Liver (tissue), 9 donors: Measurements from ENCODE around the gene TNFAIP8. TPM values are rescaled to one million over a fixed set of nuclear protein-coding genes. Genes with fewer than 3 reads are reported as not detected.

Experiments used
- DNase-seq: peaks from one replicate; pipeline ENCODE4 v3.0.0-alpha.2; 2017; ENCODE audit warnings: low spot score
- H3K27ac ChIP-seq, 2 donors: one replicate each; pipeline ENCODE4 v1.7.0; 2013; ENCODE audit warnings: inconsistent platforms in 2 of 2, low read length in 2 of 2, control low read depth in 1 of 2, low read depth in 1 of 2, mild to moderate bottlenecking in 1 of 2
- H3K27me3 ChIP-seq, 4 donors: one replicate each; pipeline versions ENCODE4 v1.6.1 to v1.7.0; 2013; ENCODE audit warnings: low read length in 3 of 4, inconsistent platforms in 1 of 4, mild to moderate bottlenecking in 1 of 4, moderate library complexity in 1 of 4; ENCODE audit not compliant: control insufficient read depth in 4 of 4, insufficient read depth in 4 of 4
- H3K36me3 ChIP-seq, 4 donors: one replicate each; pipeline versions ENCODE4 v1.6.1 to v1.7.0; 2013; ENCODE audit warnings: low read length in 3 of 4, mild to moderate bottlenecking in 3 of 4, low read depth in 1 of 4, moderate library complexity in 1 of 4; ENCODE audit not compliant: control insufficient read depth in 4 of 4, insufficient read depth in 3 of 4
- H3K4me1 ChIP-seq, 4 donors: one replicate each; pipeline versions ENCODE4 v1.6.1 to v1.7.0; 2013; ENCODE audit warnings: low read length in 3 of 4, mild to moderate bottlenecking in 3 of 4, moderate library complexity in 1 of 4; ENCODE audit not compliant: control insufficient read depth in 4 of 4, insufficient read depth in 4 of 4
- H3K4me3 ChIP-seq, 3 donors: one replicate each; pipeline versions ENCODE4 v1.6.1 to v1.7.0; 2013; ENCODE audit warnings: low read length in 3 of 3, control low read depth in 1 of 3, low read depth in 1 of 3, mild to moderate bottlenecking in 1 of 3
- H3K9ac ChIP-seq, 2 donors: one replicate each; pipeline ENCODE4 v1.7.0; 2013; ENCODE audit warnings: low read length in 2 of 2, mild to moderate bottlenecking in 2 of 2, moderate library complexity in 2 of 2, control low read depth in 1 of 2, low read depth in 1 of 2
- H3K9me3 ChIP-seq, 4 donors: one replicate each; pipeline versions ENCODE4 v1.6.1 to v1.7.0; 2013; ENCODE audit warnings: low read length in 3 of 4; ENCODE audit not compliant: control insufficient read depth in 4 of 4
- ATF3 ChIP-seq: IDR thresholded peaks from 2 replicates; pipeline ENCODE4 v1.6.1; 2016; ENCODE audit warnings: antibody characterized with exemption
- EGR1 ChIP-seq, 2 donors: IDR thresholded peaks; 2 replicates each; pipeline ENCODE4 v1.6.1; 2016 to 2018; ENCODE audit warnings: antibody characterized with exemption in 2 of 2, low read depth in 2 of 2
- FOXA1 ChIP-seq: IDR thresholded peaks from 2 replicates; pipeline ENCODE4 v1.6.1; 2016; ENCODE audit warnings: antibody characterized with exemption
- HNF4A ChIP-seq, 2 donors: conservative IDR thresholded peaks; 2 replicates each; pipeline ENCODE4 v1.6.1; 2016; ENCODE audit warnings: antibody characterized with exemption in 2 of 2, mild to moderate bottlenecking in 2 of 2
- HNF4G ChIP-seq: IDR thresholded peaks from 2 replicates; pipeline ENCODE4 v1.6.1; 2016; ENCODE audit warnings: antibody characterized with exemption
- JUND ChIP-seq, 2 donors: IDR thresholded peaks; 2 replicates each; pipeline ENCODE4 v1.6.1; 2016; ENCODE audit warnings: antibody characterized with exemption in 2 of 2
- RAD21 ChIP-seq, 2 donors: IDR thresholded peaks; 2 replicates each; pipeline ENCODE4 v1.6.1; 2016; ENCODE audit warnings: antibody characterized with exemption in 2 of 2, mild to moderate bottlenecking in 2 of 2
- SP1 ChIP-seq: IDR thresholded peaks from 2 replicates; pipeline ENCODE4 v1.6.1; 2018; ENCODE audit warnings: antibody characterized with exemption, mild to moderate bottlenecking
- TAF1 ChIP-seq: conservative IDR thresholded peaks from 2 replicates; pipeline ENCODE4 v1.6.1; 2016; ENCODE audit warnings: antibody characterized with exemption, mild to moderate bottlenecking
- YY1 ChIP-seq: IDR thresholded peaks from 2 replicates; pipeline ENCODE4 v1.6.1; 2016; ENCODE audit warnings: antibody characterized with exemption, mild to moderate bottlenecking
- WGBS: extraction: QIAGEN DNeasy Blood & Tissue Kit; methylation state at CpG from one replicate; pipeline ENCODE4 v1.1.7; 2013; 5-methylcytosine and 5-hydroxymethylcytosine counted together
- polyA plus RNA-seq, 2 donors: library from polyadenylated mRNA; stranded (reverse) in 1 of 2; unstranded in 1 of 2; fragments of 200-250 nt in 1 of 2; fragments of >200 nt in 1 of 2; fragmentation: Nextera tagmentation in 1 of 2; extraction: Ambion mirVana in 1 of 2; gene quantifications; one replicate each; pipeline versions ENCODE4 v1.2.1 to v1.2.3, GENCODE V29; 2013 to 2015
- total RNA-seq, 2 donors: library from RNA; depleted of rRNA; stranded (reverse); fragments of >200 nt; gene quantifications; one replicate each; pipeline ENCODE4 v1.2.3, GENCODE V29; 2014
- TF ChIP-seq, protein P1 (sequence below): fragments of 150-350 bp; IDR thresholded peaks from 2 replicates; pipeline ENCODE4 v1.5.1; 2017; ENCODE audit warnings: improper control_type of control experiment, low read depth, low read length; ENCODE audit not compliant: missing input control
- donor health status: healthy.
- donor health status: healthy.
- donor health status: healthy.
- donor health status: healthy.
- donor health status: healthy.

TNFAIP8 gene
- total and polyA plus RNA-seq, 4 donors = 2.6 to 28.6 (median 4.4) TPM

- TF ChIP-seq, protein P1, sequence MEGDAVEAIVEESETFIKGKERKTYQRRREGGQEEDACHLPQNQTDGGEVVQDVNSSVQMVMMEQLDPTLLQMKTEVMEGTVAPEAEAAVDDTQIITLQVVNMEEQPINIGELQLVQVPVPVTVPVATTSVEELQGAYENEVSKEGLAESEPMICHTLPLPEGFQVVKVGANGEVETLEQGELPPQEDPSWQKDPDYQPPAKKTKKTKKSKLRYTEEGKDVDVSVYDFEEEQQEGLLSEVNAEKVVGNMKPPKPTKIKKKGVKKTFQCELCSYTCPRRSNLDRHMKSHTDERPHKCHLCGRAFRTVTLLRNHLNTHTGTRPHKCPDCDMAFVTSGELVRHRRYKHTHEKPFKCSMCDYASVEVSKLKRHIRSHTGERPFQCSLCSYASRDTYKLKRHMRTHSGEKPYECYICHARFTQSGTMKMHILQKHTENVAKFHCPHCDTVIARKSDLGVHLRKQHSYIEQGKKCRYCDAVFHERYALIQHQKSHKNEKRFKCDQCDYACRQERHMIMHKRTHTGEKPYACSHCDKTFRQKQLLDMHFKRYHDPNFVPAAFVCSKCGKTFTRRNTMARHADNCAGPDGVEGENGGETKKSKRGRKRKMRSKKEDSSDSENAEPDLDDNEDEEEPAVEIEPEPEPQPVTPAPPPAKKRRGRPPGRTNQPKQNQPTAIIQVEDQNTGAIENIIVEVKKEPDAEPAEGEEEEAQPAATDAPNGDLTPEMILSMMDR = no peak
- TF ChIP-seq RAD21 (IDR thresholded peaks at IDR 0.05) = no peak
- TF ChIP-seq YY1 = no peak
These were observed 54.8 kb downstream of the TNFAIP8 start (continued) for GRCh38 chr5:119410448-119411159.

DNA sequence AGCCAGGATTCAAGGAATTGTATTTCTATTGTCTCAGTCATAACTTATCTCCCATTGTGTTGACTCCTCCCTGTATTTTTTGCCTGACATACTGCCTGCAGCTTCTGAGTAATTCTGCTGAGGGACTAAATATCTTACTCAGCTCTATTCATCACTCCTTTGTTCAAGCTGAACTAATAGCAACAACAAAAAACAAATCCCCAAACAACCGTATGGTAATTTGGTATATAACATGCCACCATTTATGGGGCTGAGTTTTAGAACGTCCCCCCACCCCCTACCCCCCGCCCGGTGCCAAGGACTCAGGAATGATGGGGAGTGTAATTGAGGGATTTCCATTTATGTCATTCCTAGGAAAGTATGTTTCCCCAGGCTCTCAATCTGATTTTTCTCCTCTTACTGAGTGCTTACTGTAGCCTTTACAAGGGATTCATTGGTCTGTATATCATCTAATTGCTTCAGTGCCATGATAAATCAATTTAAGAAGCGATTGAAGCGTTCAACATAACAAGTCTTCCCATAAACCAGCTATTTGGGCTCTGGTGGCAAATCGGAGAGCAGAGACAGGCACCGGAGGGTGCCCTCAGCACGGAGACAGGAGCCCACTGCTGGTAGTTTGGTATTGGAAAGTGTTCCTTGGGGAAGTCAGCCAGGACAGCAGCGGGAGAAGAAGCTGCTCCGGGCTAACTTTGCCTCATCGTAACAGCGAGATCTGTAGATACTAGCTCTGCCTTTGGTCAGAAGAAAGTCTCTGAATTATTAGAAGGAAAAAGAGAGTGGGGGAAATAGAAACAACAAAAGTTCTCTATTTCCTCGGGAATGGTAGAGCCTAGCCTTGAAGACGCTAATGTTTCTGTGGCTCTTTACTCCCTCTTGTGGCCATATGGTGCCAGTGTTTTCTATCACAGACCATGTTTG is 55.8 kb downstream of the TNFAIP8 start:
- WGBS = 16% methylated on average over 15 of the region's 15 CpGs
- DNase-seq = peak; percentile 58
- H3K4me1 ChIP-seq = peaks cover 0 to 4% (median 0%) of the 10 kb centered on the region in 4 donors

GRCh38 chr5:119412279-119413227 is 56.7 kb downstream of the TNFAIP8 start:
- TF ChIP-seq JUND (IDR thresholded peaks at IDR 0.05) = no peak
- no peak for TF ChIP-seq FOXA1
- no peaks in the 10 kb centered on the region for H3K27me3 ChIP-seq
- no peak overlapping the region for H3K4me3 ChIP-seq
- H3K36me3 ChIP-seq = no peaks in the 10 kb centered on the region
- no peak overlapping the region for H3K9ac ChIP-seq
- DNase-seq = no peak
- H3K27ac ChIP-seq = no peak overlapping the region
- 35% methylated on average over 9 of the region's 9 CpGs for WGBS
- H3K4me1 ChIP-seq = peaks cover 0 to 4% (median 0%) of the 10 kb centered on the region in 4 donors
- H3K9me3 ChIP-seq = no peaks in the 10 kb centered on the region

More for the DNA sequence above, 55.8 kb downstream of the TNFAIP8 start:
- peak overlapping the region; percentile 73 to 98 for H3K9ac ChIP-seq
- peak overlapping the region; percentile 16 to 56 for H3K27ac ChIP-seq
- H3K36me3 ChIP-seq = no peaks in the 10 kb centered on the region
- no peaks in the 10 kb centered on the region for H3K27me3 ChIP-seq
- no peak for TF ChIP-seq HNF4A (conservative IDR thresholded peaks at IDR 0.05)
- no peak for TF ChIP-seq EGR1 (IDR thresholded peaks at IDR 0.05; ENCODE audit: low read depth in 2 of 2)
- TF ChIP-seq HNF4G = no peak
- peak; percentile 38 for TF ChIP-seq YY1
- TF ChIP-seq SP1 = no peak
- TF ChIP-seq RAD21 (IDR thresholded peaks at IDR 0.05) = peak; percentile 98 to 99
- TF ChIP-seq TAF1 = no peak
- TF ChIP-seq, protein P1 = peak; percentile 96
- TF ChIP-seq FOXA1 = no peak
- no peak for TF ChIP-seq ATF3
- no peaks in the 10 kb centered on the region for H3K9me3 ChIP-seq
- peak overlapping the region; percentile 45 to 68 (median 65) for H3K4me3 ChIP-seq
